H1 (cell line): ENCODE results near the gene NDUFAF3. TPM values are rescaled to one million over a fixed set of nuclear protein-coding genes. Genes with fewer than 3 reads are reported as not detected.

Source experiments
- CTCF ChIA-PET: fragments of 300-600 bp; sonication (Branson Sonifier 250); formaldehyde crosslinking; loops from one replicate; lab custom pipeline; 2021; ENCODE audit not compliant: partially characterized antibody; lab: Charles Lee
- POLR2A ChIA-PET: fragments of 300-600 bp; sonication (Branson Sonifier 250); formaldehyde crosslinking; loops from one replicate; lab custom pipeline; 2021; ENCODE audit warnings: inconsistent platforms; ENCODE audit not compliant: partially characterized antibody; lab: Charles Lee
- DNase-seq, 2 experiments: peaks; one replicate each; pipeline versions ENCODE4 v3.0.0 to v3.0.0-alpha.2; 2010 to 2022; ENCODE audit warnings: low spot score in 2 of 2, low read depth in 1 of 2, mixed read lengths in 1 of 2
- FAIRE-seq: peaks from 2 replicates; lab custom pipeline; 2011; peaks lifted over from hg19 to GRCh38; lab: Jason Lieb, UNC
- H2AFZ ChIP-seq: 2 replicates; pipeline ENCODE4 v1.8.1; 2012; ENCODE audit warnings: low read length, inconsistent platforms
- H2AK5ac ChIP-seq: 2 replicates; pipeline ENCODE4 v1.6.1; 2013; ENCODE audit warnings: low read depth, low read length
- H2BK120ac ChIP-seq: replicated peaks from 2 replicates; pipeline ENCODE3; 2013; ENCODE audit warnings: low read depth, low read length, inconsistent platforms
- H2BK12ac ChIP-seq: 2 replicates; pipeline ENCODE4 v1.6.1; 2013; ENCODE audit warnings: low read depth, low read length
- H2BK15ac ChIP-seq: 2 replicates; pipeline ENCODE4 v1.6.1; 2013; ENCODE audit warnings: low read length
- H2BK20ac ChIP-seq: 2 replicates; pipeline ENCODE4 v1.6.1; 2013; ENCODE audit warnings: low read length
- H2BK5ac ChIP-seq: 2 replicates; pipeline ENCODE4 v1.6.1; 2013; ENCODE audit warnings: low read depth, low read length
- H3K14ac ChIP-seq: 2 replicates; pipeline ENCODE4 v1.6.1; 2013; ENCODE audit warnings: inconsistent platforms; ENCODE audit not compliant: insufficient read length
- H3K18ac ChIP-seq: 2 replicates; pipeline ENCODE4 v1.6.1; 2013; ENCODE audit warnings: low read length; ENCODE audit errors: extremely low read depth
- H3K23ac ChIP-seq: 2 replicates; pipeline ENCODE4 v1.6.1; 2013; ENCODE audit warnings: inconsistent platforms; ENCODE audit not compliant: insufficient read length
- H3K23me2 ChIP-seq: 2 replicates; pipeline ENCODE4 v1.6.1; 2013; ENCODE audit warnings: low read depth, low read length
- H3K27ac ChIP-seq: 2 replicates; pipeline ENCODE4 v1.6.1; 2011; ENCODE audit warnings: low read depth, low read length, inconsistent platforms
- H3K27me3 ChIP-seq, 4 experiments: replicated peaks in 1 of 4; 1 replicate in 1 of 4; 2 replicates in 3 of 4; pipeline versions ENCODE4 v1.6.1 to v1.8.1; 2011 to 2013; ENCODE audit warnings: low read length in 3 of 4, mild to moderate bottlenecking in 3 of 4, inconsistent platforms in 2 of 4, mixed read lengths in 2 of 4, moderate library complexity in 1 of 4; ENCODE audit not compliant: control insufficient read depth in 3 of 4, insufficient read depth in 3 of 4; ENCODE audit errors: extremely low read depth in 1 of 4
- H3K36me3 ChIP-seq, 4 experiments: 2 replicates each; pipeline versions ENCODE4 v1.6.1 to v1.8.1; 2011 to 2013; ENCODE audit warnings: mild to moderate bottlenecking in 4 of 4, low read length in 3 of 4, moderate library complexity in 2 of 4, control low read depth in 1 of 4, inconsistent platforms in 1 of 4; ENCODE audit not compliant: insufficient read depth in 4 of 4, control insufficient read depth in 2 of 4
- H3K4ac ChIP-seq: replicated peaks from 2 replicates; pipeline ENCODE3; 2013; ENCODE audit warnings: low read length, low read depth, mixed read lengths, inconsistent platforms; ENCODE audit not compliant: insufficient read length
- H3K4me1 ChIP-seq, 4 experiments: replicated peaks in 1 of 4; 1 replicate in 1 of 4; 2 replicates in 3 of 4; pipeline versions ENCODE4 v1.6.1 to v1.8.1; 2011 to 2013; ENCODE audit warnings: low read length in 3 of 4, inconsistent platforms in 2 of 4, mixed read lengths in 1 of 4; ENCODE audit not compliant: insufficient read depth in 4 of 4, control insufficient read depth in 3 of 4
- H3K4me2 ChIP-seq, 2 experiments: 2 replicates each; pipeline versions ENCODE4 v1.6.1 to v1.8.1; 2011 to 2013; ENCODE audit warnings: low read depth in 2 of 2, low read length in 2 of 2, control low read depth in 1 of 2, inconsistent platforms in 1 of 2, mild to moderate bottlenecking in 1 of 2; ENCODE audit not compliant: insufficient read depth in 1 of 2
- H3K4me3 ChIP-seq, 4 experiments: fragments of 200-600, 300-600 bp in 1 of 4; sonication (generic), shearing (Covaris generic), sonication (Bioruptor Twin) in 1 of 4; 2 replicates each; pipeline versions ENCODE4 v1.5.1 to v1.8.1; 2011 to 2016; ENCODE audit warnings: low read length in 4 of 4, low read depth in 3 of 4, control low read depth in 2 of 4, inconsistent platforms in 2 of 4, mild to moderate bottlenecking in 2 of 4, mixed read lengths in 1 of 4, moderate library complexity in 1 of 4; ENCODE audit not compliant: insufficient read depth in 2 of 4; ENCODE audit errors: extremely low read depth in 1 of 4
- H3K56ac ChIP-seq: replicated peaks from 2 replicates; pipeline ENCODE3; 2013; ENCODE audit warnings: low read depth, mild to moderate bottlenecking, mixed read lengths, low read length, inconsistent platforms; ENCODE audit not compliant: insufficient read length
- H3K79me1 ChIP-seq: 2 replicates; pipeline ENCODE4 v1.6.1; 2013; ENCODE audit warnings: low read depth, low read length, control low read depth
- H3K79me2 ChIP-seq, 2 experiments: 2 replicates each; pipeline versions ENCODE4 v1.6.1 to v1.8.1; 2012 to 2013; ENCODE audit warnings: low read length in 2 of 2, mild to moderate bottlenecking in 2 of 2, inconsistent platforms in 1 of 2; ENCODE audit not compliant: insufficient read depth in 2 of 2, control insufficient read depth in 1 of 2
- H3K9ac ChIP-seq, 4 experiments: replicated peaks in 1 of 4; 1 replicate in 1 of 4; 2 replicates in 3 of 4; pipeline versions ENCODE4 v1.6.1 to v1.8.1; 2011 to 2013; ENCODE audit warnings: low read depth in 3 of 4, low read length in 3 of 4, control low read depth in 2 of 4, mild to moderate bottlenecking in 2 of 4, moderate library complexity in 2 of 4, inconsistent platforms in 1 of 4; ENCODE audit errors: extremely low read depth in 1 of 4
- H3K9me3 ChIP-seq, 2 experiments: 2 replicates each; pipeline versions ENCODE4 v1.6.1 to v1.8.1; 2012 to 2013; ENCODE audit warnings: mild to moderate bottlenecking in 2 of 2, moderate library complexity in 2 of 2, control low read depth in 1 of 2, inconsistent platforms in 1 of 2, low read depth in 1 of 2, low read length in 1 of 2, mixed read lengths in 1 of 2; ENCODE audit not compliant: insufficient read depth in 2 of 2
- H4K20me1 ChIP-seq, 2 experiments: replicated peaks in 1 of 2; 2 replicates each; pipeline versions ENCODE3 to v1.8.1; 2011 to 2013; ENCODE audit warnings: inconsistent platforms in 2 of 2, low read length in 2 of 2, mild to moderate bottlenecking in 1 of 2; ENCODE audit not compliant: insufficient read depth in 2 of 2, control insufficient read depth in 1 of 2
- H4K5ac ChIP-seq: 2 replicates; pipeline ENCODE4 v1.6.1; 2013; ENCODE audit warnings: low read length, low read depth, mixed read lengths, inconsistent platforms; ENCODE audit not compliant: insufficient read length
- H4K8ac ChIP-seq: 2 replicates; pipeline ENCODE4 v1.8.0; 2013; ENCODE audit warnings: mild to moderate bottlenecking, moderate library complexity, low read length, inconsistent platforms; ENCODE audit not compliant: insufficient read depth; ENCODE audit errors: extremely low read depth
- H4K91ac ChIP-seq: replicated peaks from 2 replicates; pipeline ENCODE3; 2013; ENCODE audit warnings: low read length, mixed read lengths, inconsistent platforms; ENCODE audit not compliant: insufficient read length
- BACH1 ChIP-seq: IDR thresholded peaks from 2 replicates; pipeline ENCODE4 v1.6.1; 2012; ENCODE audit warnings: low read length, improper control_type of control experiment
- MAFK ChIP-seq: IDR thresholded peaks from 2 replicates; pipeline ENCODE4 v1.6.1; 2012; ENCODE audit warnings: low read depth, mild to moderate bottlenecking, improper control_type of control experiment, low read length
- POLR2A ChIP-seq, 2 experiments: IDR thresholded peaks; 1 replicate in 1 of 2; 2 replicates in 1 of 2; pipeline ENCODE4 v1.6.1; 2011; ENCODE audit warnings: low read depth in 2 of 2, low read length in 2 of 2, mild to moderate bottlenecking in 2 of 2; ENCODE audit errors: control extremely low read depth in 1 of 2
- POLR2AphosphoS5 ChIP-seq: IDR thresholded peaks from 2 replicates; pipeline ENCODE4 v1.6.1; 2011; ENCODE audit warnings: low read depth, low read length
- TEAD4 ChIP-seq: IDR thresholded peaks from 2 replicates; pipeline ENCODE4 v1.6.1; 2012; ENCODE audit warnings: low read depth, low read length, inconsistent platforms, mixed read lengths
- YY1 ChIP-seq: IDR thresholded peaks from 2 replicates; pipeline ENCODE4 v1.6.1; 2011; ENCODE audit warnings: low read depth, mild to moderate bottlenecking, low read length
- WGBS, 2 experiments: shearing (Covaris generic) in 1 of 2; methylation state at CpG; one replicate each; pipeline versions ENCODE4 v1.1.6 to v1.1.7; 2013 to 2015; ENCODE audit warnings: low lambda C conversion rate in 2 of 2, mixed read lengths in 2 of 2, inconsistent platforms in 1 of 2, low coverage in 1 of 2, missing lambda C conversion rate in 1 of 2; ENCODE audit not compliant: insufficient replicate concordance in 2 of 2, insufficient coverage in 1 of 2, insufficient read length in 1 of 2; ENCODE audit errors: extremely low coverage in 1 of 2, missing lambda C conversion rate in 1 of 2; 5-methylcytosine and 5-hydroxymethylcytosine counted together
- polyA plus RNA-seq, 7 experiments: library from polyadenylated mRNA; depleted of rRNA in 3 of 7; stranded (reverse) in 5 of 7; unstranded in 2 of 7; fragments of >200 nt in 5 of 7; fragments of 200-250 nt in 2 of 7; gene quantifications; 1 replicate in 5 of 7; 2 replicates in 1 of 7; 4 replicates in 1 of 7; pipeline versions ENCODE4 v1.2.1 to v1.2.3, GENCODE V29; 2011 to 2013; ENCODE audit warnings: missing spikeins in 2 of 7, mixed read lengths in 2 of 7
- total RNA-seq: library from RNA; stranded (reverse); fragmentation: NEBNext Ultra II Directional; extraction: Animal tissue kit (Norgen Biotek cat#: 25700); gene quantifications from 2 replicates; pipeline ENCODE4 v1.2.1, GENCODE V29; 2021

NDUFAF3 gene
- total and polyA plus RNA-seq, 2 of the 8 experiments (the other 6 are each of a cell fraction or from before 2014, with no cell fraction given): 27.8 to 45.5 TPM

DNA sequence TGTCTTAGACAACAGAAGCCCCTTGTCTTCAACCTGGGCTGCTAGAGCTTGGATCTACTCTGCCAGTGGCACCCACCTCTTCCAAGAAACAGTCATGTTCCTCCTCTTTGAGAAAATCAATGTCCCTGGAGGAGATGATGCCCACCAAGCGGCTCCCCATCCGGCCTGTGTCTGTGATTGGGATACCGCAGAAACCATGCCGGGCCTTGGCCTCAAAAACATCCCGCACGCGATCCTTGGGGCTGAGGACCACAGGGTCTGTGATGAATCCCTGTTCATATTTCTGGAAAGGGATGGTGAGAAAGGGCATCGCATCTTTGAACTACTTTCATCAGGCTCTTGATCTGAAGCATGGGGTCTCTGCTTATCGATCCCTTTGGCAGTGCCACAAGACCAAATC lies 5.7 kb downstream of the NDUFAF3 start:
- Histone ChIP-seq H3K4ac (no peak overlapping the region), H3K9ac (no peak overlapping the region), H3K4me2 (peak overlapping the region in 1 of 2 experiments; percentile 88; a peak in 1 of 4 replicates), H3K36me3 (peaks cover 48 to 69% (median 60%) of the 10 kb centered on the region in 4 experiments), H4K5ac (no peak overlapping the region), H2BK5ac (no peak overlapping the region), H3K27ac (no peak overlapping the region), H3K79me2 (peaks cover 4 to 22% of the 10 kb centered on the region in 2 experiments; a peak in 3 of 4 replicates), H3K27me3 (no peaks in the 10 kb centered on the region; a peak in 1 of 7 replicates), H3K79me1 (peaks cover 6% of the 10 kb centered on the region), H3K18ac (no peak overlapping the region), H3K23me2 (peaks cover 10% of the 10 kb centered on the region), H3K9me3 (no peaks in the 10 kb centered on the region), H3K56ac (no peak overlapping the region), H2BK15ac (no peak overlapping the region), H3K23ac (no peak overlapping the region), H3K4me1 (peaks cover 0 to 14% (median 9%) of the 10 kb centered on the region in 4 experiments; a peak in 6 of 7 replicates), H2AFZ (no peak overlapping the region), H2AK5ac (no peak overlapping the region), H4K8ac (no peak overlapping the region), H3K4me3 (peak overlapping the region in 1 of 4 experiments; percentile 76; a peak in 2 of 8 replicates), H2BK12ac (no peak overlapping the region), H4K20me1 (peaks cover 10 to 22% of the 10 kb centered on the region in 2 experiments), H3K14ac (no peak overlapping the region), H2BK20ac (no peak overlapping the region), H2BK120ac (no peak overlapping the region), H4K91ac (no peak overlapping the region)
- POLR2A ChIA-PET: interaction anchor here (1.4 to 33.9 kb wide), 6 partner anchors 13 to 78 kb away, joined by 4 to 1518 read pairs (median 36); partner anchors contain the start of genes DALRD3, P4HTM, QARS1 and QRICH1
- TF ChIP-seq POLR2A (IDR thresholded peaks at IDR 0.05; ENCODE audit: control extremely low read depth in 1 of 2, low read depth in 2 of 2, low read length in 2 of 2) (peak in 1 of 2 experiments; percentile 49; a peak in 1 of 3 replicates), POLR2AphosphoS5 (no peak), TEAD4 (no peak), YY1 (no peak), MAFK (no peak), BACH1 (no peak)
- no peak for DNase-seq
- no peak for FAIRE-seq
- CTCF ChIA-PET: interaction anchor here (1.3 to 24.3 kb wide), 2 partner anchors 14 to 37 kb away, joined by 5 to 467 read pairs; partner anchors contain the start of gene P4HTM
- 95% methylated on average over 9 of the region's 9 CpGs; no CpG with 5 or more reads in 1 of the 2 experiments for WGBS, 2 experiments
